ENCODE measurements around the gene RNF14. TPM values are rescaled to one million over a fixed set of nuclear protein-coding genes. Genes with fewer than 3 reads are reported as not detected.
"Not testable (repeated sequence)": the region's sequence is repeated elsewhere in the genome, so short reads cannot be mapped to it uniquely, and the experiment has no call there.

RNF14 gene
- polyA plus RNA-seq, 3 donors, result 9.7 to 52.8 (median 31.2) TPM

- intact Hi-C loops (cut with micrococcal nuclease), result no loop called here
- no peak overlapping the region for H3K4me3 Mint-ChIP-seq
- Histone ChIP-seq H3K4me3 (replicated peaks in 1 of 3; ENCODE audit: low read depth in 2 of 3, low read length in 3 of 3) (no peak overlapping the region), H2AFZ (ENCODE audit: insufficient read depth, low read depth, low read length, poor library complexity, severe bottlenecking) (no peak overlapping the region), H3K9ac (ENCODE audit: insufficient read depth, low read length, poor library complexity, severe bottlenecking) (no peak overlapping the region), H3K9me3 (replicated peaks in 1 of 2; ENCODE audit: control insufficient read depth in 1 of 2, insufficient read depth in 1 of 2, low read length in 2 of 2) (no peaks in the 10 kb centered on the region), H3K4me2 (replicated peaks; ENCODE audit: extremely low read depth, low read length, poor library complexity, severe bottlenecking) (no peak overlapping the region), H4K20me1 (ENCODE audit: insufficient read depth, low read length) (no peaks in the 10 kb centered on the region), H3K27me3 (ENCODE audit: control insufficient read depth in 2 of 2, insufficient read depth in 2 of 2, low read length in 2 of 2) (peaks cover 3 to 11% of the 10 kb centered on the region in 2 donors), H3K4me1 (ENCODE audit: control insufficient read depth in 1 of 2, insufficient read depth in 2 of 2, low read length in 2 of 2) (peaks cover 0 to 4% of the 10 kb centered on the region in 2 donors), H3K36me3 (replicated peaks in 1 of 2; ENCODE audit: control insufficient read depth in 1 of 2, insufficient read depth in 2 of 2, low read length in 2 of 2) (no peaks in the 10 kb centered on the region), H3K27ac (ENCODE audit: low read depth in 1 of 2, low read length in 2 of 2) (no peak overlapping the region), H3K79me2 (ENCODE audit: insufficient read depth, low read length) (no peaks in the 10 kb centered on the region)
- H3K36me3 Mint-ChIP-seq, result no peaks in the 10 kb centered on the region
- H3K27me3 Mint-ChIP-seq (ENCODE audit: low read depth in 3 of 3), result peaks cover 13 to 20% (median 18%) of the 10 kb centered on the region in 3 donors
- no peak for DNase-seq
- H3K9me3 Mint-ChIP-seq, result peaks cover 0 to 2% (median 0%) of the 10 kb centered on the region in 7 donors
- TF ChIP-seq CTCF (IDR thresholded peaks at IDR 0.05), result no peak
- peaks cover 11% of the 10 kb centered on the region for H3K4me1 Mint-ChIP-seq
- no peak overlapping the region for H3K27ac Mint-ChIP-seq
Observed at GRCh38 chr5:142034994-142035393, 66.1 kb downstream of the RNF14 start.

GRCh38 chr5:142036918-142037317, 68.0 kb downstream of the RNF14 start:
- no peaks in the 10 kb centered on the region for H3K79me2 ChIP-seq (ENCODE audit: insufficient read depth, low read length)
- peaks cover 0 to 4% of the 10 kb centered on the region in 2 donors for H3K4me1 ChIP-seq (ENCODE audit: control insufficient read depth in 1 of 2, insufficient read depth in 2 of 2, low read length in 2 of 2)
- no peak overlapping the region for H3K9ac ChIP-seq (ENCODE audit: insufficient read depth, low read length, poor library complexity, severe bottlenecking)
- H3K4me2 ChIP-seq (replicated peaks; ENCODE audit: extremely low read depth, low read length, poor library complexity, severe bottlenecking), result no peak overlapping the region
- no peak overlapping the region for H3K4me3 Mint-ChIP-seq
- WGBS (ENCODE audit: insufficient coverage), result 88% methylated on average over 10 of the region's 13 CpGs
- DNase-seq, result no peak
- no peaks in the 10 kb centered on the region for H3K36me3 Mint-ChIP-seq
- no peak overlapping the region for H2AFZ ChIP-seq (ENCODE audit: insufficient read depth, low read depth, low read length, poor library complexity, severe bottlenecking)
- H3K27me3 Mint-ChIP-seq (ENCODE audit: low read depth in 3 of 3), result peaks cover 6 to 16% (median 8%) of the 10 kb centered on the region in 3 donors
- no peak for TF ChIP-seq CTCF (IDR thresholded peaks at IDR 0.05)
- H3K27ac Mint-ChIP-seq, result peak overlapping the region in 2 of 7 donors; percentile 43 to 69
- no peak overlapping the region for H3K27ac ChIP-seq (ENCODE audit: low read depth in 1 of 2, low read length in 2 of 2)
- H3K4me3 ChIP-seq (replicated peaks in 1 of 3; ENCODE audit: low read depth in 2 of 3, low read length in 3 of 3), result no peak overlapping the region
- H3K4me1 Mint-ChIP-seq, result peaks cover 11% of the 10 kb centered on the region
- H3K27me3 ChIP-seq (ENCODE audit: control insufficient read depth in 2 of 2, insufficient read depth in 2 of 2, low read length in 2 of 2), result no peaks in the 10 kb centered on the region
- intact Hi-C loops (cut with micrococcal nuclease), result no loop called here
- peaks cover 0 to 5% (median 0%) of the 10 kb centered on the region in 7 donors for H3K9me3 Mint-ChIP-seq
- H3K9me3 ChIP-seq (replicated peaks in 1 of 2; ENCODE audit: control insufficient read depth in 1 of 2, insufficient read depth in 1 of 2, low read length in 2 of 2), result no peaks in the 10 kb centered on the region
- H3K36me3 ChIP-seq (replicated peaks in 1 of 2; ENCODE audit: control insufficient read depth in 1 of 2, insufficient read depth in 2 of 2, low read length in 2 of 2), result no peaks in the 10 kb centered on the region
- H4K20me1 ChIP-seq (ENCODE audit: insufficient read depth, low read length), result no peaks in the 10 kb centered on the region

DNA sequence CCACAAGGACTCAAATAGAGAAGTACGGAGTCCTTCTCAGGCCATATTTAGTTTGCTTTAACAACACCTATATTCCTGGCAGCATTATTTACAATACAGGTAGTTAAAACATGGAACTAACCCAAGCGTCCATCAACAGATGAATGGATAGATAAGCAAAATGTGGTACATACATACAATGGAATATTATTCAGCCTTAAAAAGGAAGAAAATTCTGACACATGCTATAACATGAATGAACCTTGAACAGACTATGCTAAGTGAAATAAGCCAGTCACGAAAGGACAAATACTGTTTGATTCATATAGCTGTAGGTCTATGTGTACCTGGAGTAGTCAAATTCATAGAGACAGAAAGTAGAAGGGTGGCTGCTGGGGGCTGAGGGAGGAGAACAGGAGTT, 68.7 kb downstream of the RNF14 start:
- H3K36me3 ChIP-seq (replicated peaks in 1 of 2; ENCODE audit: control insufficient read depth in 1 of 2, insufficient read depth in 2 of 2, low read length in 2 of 2); H3K4me2 ChIP-seq (replicated peaks; ENCODE audit: extremely low read depth, low read length, poor library complexity, severe bottlenecking); H3K79me2 ChIP-seq (ENCODE audit: insufficient read depth, low read length); H3K27ac ChIP-seq (ENCODE audit: low read depth in 1 of 2, low read length in 2 of 2); H3K36me3 Mint-ChIP-seq; H3K4me3 Mint-ChIP-seq; H3K9ac ChIP-seq (ENCODE audit: insufficient read depth, low read length, poor library complexity, severe bottlenecking); H3K4me1 ChIP-seq (ENCODE audit: control insufficient read depth in 1 of 2, insufficient read depth in 2 of 2, low read length in 2 of 2); H4K20me1 ChIP-seq (ENCODE audit: insufficient read depth, low read length); H3K27me3 ChIP-seq (ENCODE audit: control insufficient read depth in 2 of 2, insufficient read depth in 2 of 2, low read length in 2 of 2); H2AFZ ChIP-seq (ENCODE audit: insufficient read depth, low read depth, low read length, poor library complexity, severe bottlenecking); H3K4me3 ChIP-seq (replicated peaks in 1 of 3; ENCODE audit: low read depth in 2 of 3, low read length in 3 of 3); intact Hi-C loops (cut with micrococcal nuclease); DNase-seq; H3K9me3 ChIP-seq (replicated peaks in 1 of 2; ENCODE audit: control insufficient read depth in 1 of 2, insufficient read depth in 1 of 2, low read length in 2 of 2); H3K9me3 Mint-ChIP-seq: not testable (repeated sequence)
- Mint-ChIP-seq H3K27me3 (ENCODE audit: low read depth in 3 of 3) (peaks cover 4 to 16% (median 8%) of the 10 kb centered on the region in 3 donors), H3K4me1 (peaks cover 11% of the 10 kb centered on the region), H3K27ac (peak overlapping the region in 1 of 7 donors; percentile 17)
- 100% methylated on average over 1 of the region's 3 CpGs for WGBS (ENCODE audit: insufficient coverage)

All from CD14-positive monocyte (primary cell).